GM23338 (cell line): ENCODE measurements around the gene ZNF709. TPM values are rescaled to one million over a fixed set of nuclear protein-coding genes. Genes with fewer than 3 reads are reported as not detected.
"Not testable (repeated sequence)": the region's sequence is repeated elsewhere in the genome, so short reads cannot be mapped to it uniquely, and the experiment has no call there.

ENCODE experiments used
- ATAC-seq: fragments of 200-7000 bp; cut with Tn5 transposase; 3 replicates; pipeline ENCODE4 v1.9.1; 2020
- DNase-seq: peaks from one replicate; pipeline ENCODE4 v3.0.0-alpha.2; 2015; ENCODE audit warnings: low spot score
- H2AFZ ChIP-seq: fragments of 200-600 bp; sonication (generic); 2 replicates; pipeline ENCODE4 v1.8.0; 2016; ENCODE audit warnings: antibody characterized with exemption, mild to moderate bottlenecking, moderate library complexity
- H3F3A ChIP-seq: fragments of 200-600 bp; sonication (generic); replicated peaks from 2 replicates; pipeline ENCODE4 v1.8.0; 2017; ENCODE audit warnings: antibody characterized with exemption, mixed run types, low read depth
- H3K27ac ChIP-seq: fragments of 200-600 bp; sonication (generic); 2 replicates; pipeline ENCODE4 v1.6.1; 2016; ENCODE audit warnings: low read depth
- H3K27me3 ChIP-seq: fragments of 200-600 bp; sonication (generic); 2 replicates; pipeline ENCODE4 v1.8.0; 2016; ENCODE audit warnings: mild to moderate bottlenecking, mixed run types, moderate library complexity; ENCODE audit not compliant: insufficient read depth
- H3K36me3 ChIP-seq: fragments of 200-600 bp; sonication (generic); 2 replicates; pipeline ENCODE4 v1.8.0; 2016; ENCODE audit warnings: mild to moderate bottlenecking; ENCODE audit not compliant: insufficient read depth
- H3K4me1 ChIP-seq: fragments of 200-600 bp; sonication (generic); 2 replicates; pipeline ENCODE4 v1.8.0; 2016; ENCODE audit warnings: mild to moderate bottlenecking, moderate library complexity; ENCODE audit not compliant: insufficient read depth
- H3K4me2 ChIP-seq: fragments of 200-600 bp; sonication (generic); 2 replicates; pipeline ENCODE4 v1.7.1; 2017; ENCODE audit warnings: mixed run types
- H3K4me3 ChIP-seq: fragments of 200-600 bp; sonication (generic); 2 replicates; pipeline ENCODE4 v1.6.1; 2016; ENCODE audit warnings: mixed run types
- H3K79me2 ChIP-seq: fragments of 200-600 bp; sonication (generic); replicated peaks from 2 replicates; pipeline ENCODE4 v1.8.0; 2017; ENCODE audit warnings: mild to moderate bottlenecking; ENCODE audit not compliant: insufficient read depth
- H3K9me2 ChIP-seq: fragments of 200-600 bp; sonication (generic); 2 replicates; pipeline ENCODE4 v1.8.0; 2017; ENCODE audit not compliant: insufficient read depth
- H4K20me1 ChIP-seq: fragments of 200-600 bp; sonication (generic); replicated peaks from 2 replicates; pipeline ENCODE4 v1.8.0; 2017; ENCODE audit warnings: mild to moderate bottlenecking; ENCODE audit not compliant: insufficient read depth
- H3K27ac Mint-ChIP-seq: 2 replicates; pipeline ENCODE4 v1.8.0; 2020; ENCODE audit warnings: inconsistent platforms, mild to moderate bottlenecking, moderate library complexity, mixed read lengths
- H3K27me3 Mint-ChIP-seq: 3 replicates; pipeline ENCODE4 v1.8.0; 2022; ENCODE audit warnings: low read depth, mild to moderate bottlenecking, moderate library complexity, mixed read lengths, inconsistent platforms; ENCODE audit not compliant: insufficient read depth, poor library complexity
- H3K36me3 Mint-ChIP-seq: 3 replicates; pipeline ENCODE4 v1.8.0; 2021; ENCODE audit warnings: low read depth, mild to moderate bottlenecking, inconsistent platforms, moderate library complexity, mixed read lengths
- H3K4me1 Mint-ChIP-seq: 3 replicates; pipeline ENCODE4 v1.8.0; 2020; ENCODE audit warnings: mild to moderate bottlenecking, inconsistent platforms, mixed read lengths
- H3K4me3 Mint-ChIP-seq: 3 replicates; pipeline ENCODE4 v1.8.0; 2021; ENCODE audit warnings: moderate library complexity, mild to moderate bottlenecking, inconsistent platforms, mixed read lengths
- H3K9me3 Mint-ChIP-seq: 3 replicates; pipeline ENCODE4 v1.8.0; 2020; ENCODE audit warnings: moderate library complexity, mild to moderate bottlenecking, inconsistent platforms, mixed read lengths
- CREB1 ChIP-seq: fragments of 250-450 bp; sonication (Bioruptor Pico); IDR thresholded peaks from 2 replicates; pipeline ENCODE4 v1.5.0; 2020; ENCODE audit warnings: low read depth, mild to moderate bottlenecking, moderate library complexity
- EZH2 ChIP-seq: fragments of 200-600 bp; sonication (generic); IDR thresholded peaks from one replicate; pipeline ENCODE4 v1.8.0; 2017; ENCODE audit warnings: antibody characterized with exemption, mild to moderate bottlenecking, low read depth; ENCODE audit not compliant: unreplicated experiment
- EZH2phosphoT487 ChIP-seq: fragments of 200-600 bp; sonication (generic); IDR thresholded peaks from one replicate; pipeline ENCODE4 v1.8.1; 2018; ENCODE audit warnings: antibody characterized with exemption; ENCODE audit not compliant: unreplicated experiment
- JUNB ChIP-seq: IDR thresholded peaks from one replicate; pipeline ENCODE4 v1.6.1; 2016; ENCODE audit warnings: antibody characterized with exemption; ENCODE audit not compliant: unreplicated experiment
- NANOG ChIP-seq: IDR thresholded peaks from 2 replicates; pipeline ENCODE4 v1.6.1; 2016; ENCODE audit warnings: antibody characterized with exemption, borderline replicate concordance
- POLR2AphosphoS5 ChIP-seq: IDR thresholded peaks from 2 replicates; pipeline ENCODE4 v1.6.1; 2016; ENCODE audit warnings: antibody characterized with exemption, low read depth
- ZNF331 ChIP-seq: fragments of 250-450 bp; sonication (Bioruptor Pico); IDR thresholded peaks from 2 replicates; pipeline ENCODE4 v1.5.0; 2020; ENCODE audit warnings: low read depth, mild to moderate bottlenecking, moderate library complexity
- polyA plus RNA-seq: library from polyadenylated mRNA; unstranded; fragments of >200 nt; fragmentation: Nextera tagmentation; extraction: Ambion mirVana; gene quantifications from 2 replicates; pipeline ENCODE4 v1.2.1, GENCODE V29; 2016
- total RNA-seq: library from RNA; depleted of rRNA; stranded (reverse); fragments of >200 nt; shearing (Covaris generic); gene quantifications from 2 replicates; pipeline ENCODE4 v1.2.3, GENCODE V29; 2014
- TF ChIP-seq, protein P1 (sequence below): IDR thresholded peaks from one replicate; pipeline ENCODE4 v1.6.1; 2018; ENCODE audit warnings: antibody characterized with exemption; ENCODE audit not compliant: unreplicated experiment
- TF ChIP-seq, protein P2 (sequence below), 2 experiments: fragments of 200-600 bp in 1 of 2; sonication (generic) in 1 of 2; conservative IDR thresholded peaks; 2 replicates each; pipeline versions ENCODE4 v1.5.1 to v1.6.1; 2016 to 2017; ENCODE audit warnings: antibody characterized with exemption in 2 of 2, low read depth in 2 of 2, mild to moderate bottlenecking in 2 of 2, moderate library complexity in 1 of 2
- TF ChIP-seq, protein P3 (sequence below): fragments of 250-450 bp; sonication (Bioruptor Pico); IDR thresholded peaks from 2 replicates; pipeline ENCODE4 v1.5.0; 2020; ENCODE audit warnings: mild to moderate bottlenecking, moderate library complexity

The ZNF709 gene
- total and polyA plus RNA-seq, 2 experiments from 2014 or later: 0.94 to 1.8 TPM

DNA sequence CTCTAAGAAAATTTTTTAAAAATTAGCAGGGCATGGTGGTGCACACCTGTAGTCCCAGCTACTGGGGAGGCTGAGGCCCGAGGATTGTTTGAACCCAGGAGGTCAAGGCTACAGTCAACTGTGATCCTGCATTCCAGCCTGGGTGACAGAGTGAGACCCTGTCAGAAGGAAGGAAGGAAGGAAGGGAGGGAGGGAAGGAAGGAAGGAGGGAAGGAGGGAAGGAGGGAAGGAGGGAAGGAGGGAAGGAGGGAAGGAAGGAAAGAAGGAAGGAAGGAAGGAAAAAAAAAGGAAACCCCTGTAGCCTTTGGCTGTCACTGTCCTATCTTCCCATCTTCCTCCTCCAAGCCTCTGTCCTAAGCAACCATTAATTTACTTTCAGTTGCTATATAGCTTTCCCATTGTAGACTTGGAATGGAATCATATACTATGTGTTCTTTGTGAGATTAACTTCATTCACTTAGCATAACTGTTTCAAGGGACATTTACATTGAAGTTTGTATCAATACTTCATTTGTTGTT is 1.7 kb upstream of the ZNF709 start:
- H3K4me1 Mint-ChIP-seq, DNase-seq, ATAC-seq, H3K27ac Mint-ChIP-seq, H3K27ac ChIP-seq, H3K4me3 Mint-ChIP-seq, H3K36me3 Mint-ChIP-seq, H4K20me1 ChIP-seq, H2AFZ ChIP-seq, H3K79me2 ChIP-seq, H3K4me3 ChIP-seq, H3K9me3 Mint-ChIP-seq, H3K27me3 Mint-ChIP-seq, H3F3A ChIP-seq, H3K36me3 ChIP-seq, H3K4me2 ChIP-seq, H3K9me2 ChIP-seq: not testable (repeated sequence)
- H3K4me1 ChIP-seq: peaks cover 13% of the 10 kb centered on the region; the same call in 1 of the 2 replicates
- H3K27me3 ChIP-seq: peaks cover 17% of the 10 kb centered on the region

DNA sequence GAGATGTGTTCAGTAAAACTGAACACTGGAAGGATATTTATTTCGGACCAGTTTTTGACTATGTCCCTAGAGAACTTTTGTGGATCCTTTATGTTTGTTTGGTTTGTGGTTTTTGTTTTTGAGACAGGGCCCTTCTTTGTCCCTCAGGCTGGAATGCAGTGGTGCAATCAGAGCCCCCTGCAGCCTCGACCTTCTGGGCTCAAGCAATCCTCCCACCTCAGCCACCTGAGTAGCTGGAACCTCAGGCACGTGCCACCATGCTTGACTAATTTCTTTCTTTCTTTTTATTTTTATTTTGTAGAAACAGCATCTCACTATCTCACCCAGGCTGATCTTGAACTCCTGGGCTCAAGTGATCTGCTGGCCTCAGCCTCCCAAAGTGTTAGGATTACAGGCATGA is 955 bp upstream of the ZNF709 start:
- Histone ChIP-seq H3K36me3 (no peaks in the 10 kb centered on the region), H4K20me1 (peaks cover 8% of the 10 kb centered on the region; the same call in 1 of the 2 replicates), H3K79me2 (0 out of 2 replicates have a peak, but pooled peaks cover 3% of the 10 kb centered on the region), H3K4me3 (peak overlapping the region; percentile 58), H3K27me3 (peaks cover 17% of the 10 kb centered on the region), H3K4me2 (peak overlapping the region; percentile 83), H3F3A (no peaks in the 10 kb centered on the region), H3K27ac (no peak overlapping the region), H3K4me1 (peaks cover 13% of the 10 kb centered on the region; the same call in 1 of the 2 replicates), H3K9me2 (no peaks in the 10 kb centered on the region), H2AFZ (peak overlapping the region; percentile 85; the same call in 1 of the 2 replicates)
- ATAC-seq (no peak), DNase-seq (peak; percentile 14)
- Mint-ChIP-seq H3K9me3 (peaks cover 4% of the 10 kb centered on the region; the same call in 2 of the 3 replicates), H3K36me3 (no peaks in the 10 kb centered on the region; the same call in 2 of the 3 replicates), H3K4me3 (peak overlapping the region; percentile 89), H3K27ac (peak overlapping the region; percentile 86; the same call in 1 of the 2 replicates), H3K4me1 (peaks cover 10% of the 10 kb centered on the region; the same call in 2 of the 3 replicates), H3K27me3 (peaks cover 3% of the 10 kb centered on the region)
- TF ChIP-seq POLR2AphosphoS5: no peak
- no peak for TF ChIP-seq NANOG
- TF ChIP-seq, protein P1, sequence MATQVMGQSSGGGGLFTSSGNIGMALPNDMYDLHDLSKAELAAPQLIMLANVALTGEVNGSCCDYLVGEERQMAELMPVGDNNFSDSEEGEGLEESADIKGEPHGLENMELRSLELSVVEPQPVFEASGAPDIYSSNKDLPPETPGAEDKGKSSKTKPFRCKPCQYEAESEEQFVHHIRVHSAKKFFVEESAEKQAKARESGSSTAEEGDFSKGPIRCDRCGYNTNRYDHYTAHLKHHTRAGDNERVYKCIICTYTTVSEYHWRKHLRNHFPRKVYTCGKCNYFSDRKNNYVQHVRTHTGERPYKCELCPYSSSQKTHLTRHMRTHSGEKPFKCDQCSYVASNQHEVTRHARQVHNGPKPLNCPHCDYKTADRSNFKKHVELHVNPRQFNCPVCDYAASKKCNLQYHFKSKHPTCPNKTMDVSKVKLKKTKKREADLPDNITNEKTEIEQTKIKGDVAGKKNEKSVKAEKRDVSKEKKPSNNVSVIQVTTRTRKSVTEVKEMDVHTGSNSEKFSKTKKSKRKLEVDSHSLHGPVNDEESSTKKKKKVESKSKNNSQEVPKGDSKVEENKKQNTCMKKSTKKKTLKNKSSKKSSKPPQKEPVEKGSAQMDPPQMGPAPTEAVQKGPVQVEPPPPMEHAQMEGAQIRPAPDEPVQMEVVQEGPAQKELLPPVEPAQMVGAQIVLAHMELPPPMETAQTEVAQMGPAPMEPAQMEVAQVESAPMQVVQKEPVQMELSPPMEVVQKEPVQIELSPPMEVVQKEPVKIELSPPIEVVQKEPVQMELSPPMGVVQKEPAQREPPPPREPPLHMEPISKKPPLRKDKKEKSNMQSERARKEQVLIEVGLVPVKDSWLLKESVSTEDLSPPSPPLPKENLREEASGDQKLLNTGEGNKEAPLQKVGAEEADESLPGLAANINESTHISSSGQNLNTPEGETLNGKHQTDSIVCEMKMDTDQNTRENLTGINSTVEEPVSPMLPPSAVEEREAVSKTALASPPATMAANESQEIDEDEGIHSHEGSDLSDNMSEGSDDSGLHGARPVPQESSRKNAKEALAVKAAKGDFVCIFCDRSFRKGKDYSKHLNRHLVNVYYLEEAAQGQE: no peak
- no peak for TF ChIP-seq ZNF331 (CRISPR knock-in tag)
- no peak for TF ChIP-seq EZH2phosphoT487
- TF ChIP-seq, protein P2, sequence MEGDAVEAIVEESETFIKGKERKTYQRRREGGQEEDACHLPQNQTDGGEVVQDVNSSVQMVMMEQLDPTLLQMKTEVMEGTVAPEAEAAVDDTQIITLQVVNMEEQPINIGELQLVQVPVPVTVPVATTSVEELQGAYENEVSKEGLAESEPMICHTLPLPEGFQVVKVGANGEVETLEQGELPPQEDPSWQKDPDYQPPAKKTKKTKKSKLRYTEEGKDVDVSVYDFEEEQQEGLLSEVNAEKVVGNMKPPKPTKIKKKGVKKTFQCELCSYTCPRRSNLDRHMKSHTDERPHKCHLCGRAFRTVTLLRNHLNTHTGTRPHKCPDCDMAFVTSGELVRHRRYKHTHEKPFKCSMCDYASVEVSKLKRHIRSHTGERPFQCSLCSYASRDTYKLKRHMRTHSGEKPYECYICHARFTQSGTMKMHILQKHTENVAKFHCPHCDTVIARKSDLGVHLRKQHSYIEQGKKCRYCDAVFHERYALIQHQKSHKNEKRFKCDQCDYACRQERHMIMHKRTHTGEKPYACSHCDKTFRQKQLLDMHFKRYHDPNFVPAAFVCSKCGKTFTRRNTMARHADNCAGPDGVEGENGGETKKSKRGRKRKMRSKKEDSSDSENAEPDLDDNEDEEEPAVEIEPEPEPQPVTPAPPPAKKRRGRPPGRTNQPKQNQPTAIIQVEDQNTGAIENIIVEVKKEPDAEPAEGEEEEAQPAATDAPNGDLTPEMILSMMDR (conservative IDR thresholded peaks at IDR 0.05; ENCODE audit: low read depth in 2 of 2): no peak
- no peak for TF ChIP-seq EZH2
- no peak for TF ChIP-seq JUNB
- TF ChIP-seq CREB1: no peak
- TF ChIP-seq, protein P3, sequence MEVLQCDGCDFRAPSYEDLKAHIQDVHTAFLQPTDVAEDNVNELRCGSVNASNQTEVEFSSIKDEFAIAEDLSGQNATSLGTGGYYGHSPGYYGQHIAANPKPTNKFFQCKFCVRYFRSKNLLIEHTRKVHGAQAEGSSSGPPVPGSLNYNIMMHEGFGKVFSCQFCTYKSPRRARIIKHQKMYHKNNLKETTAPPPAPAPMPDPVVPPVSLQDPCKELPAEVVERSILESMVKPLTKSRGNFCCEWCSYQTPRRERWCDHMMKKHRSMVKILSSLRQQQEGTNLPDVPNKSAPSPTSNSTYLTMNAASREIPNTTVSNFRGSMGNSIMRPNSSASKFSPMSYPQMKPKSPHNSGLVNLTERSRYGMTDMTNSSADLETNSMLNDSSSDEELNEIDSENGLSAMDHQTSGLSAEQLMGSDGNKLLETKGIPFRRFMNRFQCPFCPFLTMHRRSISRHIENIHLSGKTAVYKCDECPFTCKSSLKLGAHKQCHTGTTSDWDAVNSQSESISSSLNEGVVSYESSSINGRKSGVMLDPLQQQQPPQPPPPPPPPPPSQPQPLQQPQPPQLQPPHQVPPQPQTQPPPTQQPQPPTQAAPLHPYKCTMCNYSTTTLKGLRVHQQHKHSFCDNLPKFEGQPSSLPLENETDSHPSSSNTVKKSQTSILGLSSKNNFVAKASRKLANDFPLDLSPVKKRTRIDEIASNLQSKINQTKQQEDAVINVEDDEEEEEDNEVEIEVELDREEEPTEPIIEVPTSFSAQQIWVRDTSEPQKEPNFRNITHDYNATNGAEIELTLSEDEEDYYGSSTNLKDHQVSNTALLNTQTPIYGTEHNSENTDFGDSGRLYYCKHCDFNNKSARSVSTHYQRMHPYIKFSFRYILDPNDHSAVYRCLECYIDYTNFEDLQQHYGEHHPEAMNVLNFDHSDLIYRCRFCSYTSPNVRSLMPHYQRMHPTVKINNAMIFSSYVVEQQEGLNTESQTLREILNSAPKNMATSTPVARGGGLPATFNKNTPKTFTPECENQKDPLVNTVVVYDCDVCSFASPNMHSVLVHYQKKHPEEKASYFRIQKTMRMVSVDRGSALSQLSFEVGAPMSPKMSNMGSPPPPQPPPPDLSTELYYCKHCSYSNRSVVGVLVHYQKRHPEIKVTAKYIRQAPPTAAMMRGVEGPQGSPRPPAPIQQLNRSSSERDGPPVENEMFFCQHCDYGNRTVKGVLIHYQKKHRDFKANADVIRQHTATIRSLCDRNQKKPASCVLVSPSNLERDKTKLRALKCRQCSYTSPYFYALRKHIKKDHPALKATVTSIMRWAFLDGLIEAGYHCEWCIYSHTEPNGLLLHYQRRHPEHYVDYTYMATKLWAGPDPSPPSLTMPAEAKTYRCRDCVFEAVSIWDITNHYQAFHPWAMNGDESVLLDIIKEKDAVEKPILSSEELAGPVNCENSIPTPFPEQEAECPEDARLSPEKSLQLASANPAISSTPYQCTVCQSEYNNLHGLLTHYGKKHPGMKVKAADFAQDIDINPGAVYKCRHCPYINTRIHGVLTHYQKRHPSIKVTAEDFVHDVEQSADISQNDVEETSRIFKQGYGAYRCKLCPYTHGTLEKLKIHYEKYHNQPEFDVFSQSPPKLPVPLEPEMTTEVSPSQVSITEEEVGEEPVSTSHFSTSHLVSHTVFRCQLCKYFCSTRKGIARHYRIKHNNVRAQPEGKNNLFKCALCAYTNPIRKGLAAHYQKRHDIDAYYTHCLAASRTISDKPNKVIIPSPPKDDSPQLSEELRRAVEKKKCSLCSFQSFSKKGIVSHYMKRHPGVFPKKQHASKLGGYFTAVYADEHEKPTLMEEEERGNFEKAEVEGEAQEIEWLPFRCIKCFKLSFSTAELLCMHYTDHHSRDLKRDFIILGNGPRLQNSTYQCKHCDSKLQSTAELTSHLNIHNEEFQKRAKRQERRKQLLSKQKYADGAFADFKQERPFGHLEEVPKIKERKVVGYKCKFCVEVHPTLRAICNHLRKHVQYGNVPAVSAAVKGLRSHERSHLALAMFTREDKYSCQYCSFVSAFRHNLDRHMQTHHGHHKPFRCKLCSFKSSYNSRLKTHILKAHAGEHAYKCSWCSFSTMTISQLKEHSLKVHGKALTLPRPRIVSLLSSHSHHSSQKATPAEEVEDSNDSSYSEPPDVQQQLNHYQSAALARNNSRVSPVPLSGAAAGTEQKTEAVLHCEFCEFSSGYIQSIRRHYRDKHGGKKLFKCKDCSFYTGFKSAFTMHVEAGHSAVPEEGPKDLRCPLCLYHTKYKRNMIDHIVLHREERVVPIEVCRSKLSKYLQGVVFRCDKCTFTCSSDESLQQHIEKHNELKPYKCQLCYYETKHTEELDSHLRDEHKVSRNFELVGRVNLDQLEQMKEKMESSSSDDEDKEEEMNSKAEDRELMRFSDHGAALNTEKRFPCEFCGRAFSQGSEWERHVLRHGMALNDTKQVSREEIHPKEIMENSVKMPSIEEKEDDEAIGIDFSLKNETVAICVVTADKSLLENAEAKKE (CRISPR knock-in tag): no peak
